Measurements from ENCODE around the gene PTRHD1. TPM values are rescaled to one million over a fixed set of nuclear protein-coding genes. Genes with fewer than 3 reads are reported as not detected.
"Not testable (repeated sequence)": the region's sequence is repeated elsewhere in the genome, so short reads cannot be mapped to it uniquely, and the experiment has no call there.

PTRHD1 gene
- total RNA-seq, 1 experiment from 2014 or later, result 35.1 TPM

DNA sequence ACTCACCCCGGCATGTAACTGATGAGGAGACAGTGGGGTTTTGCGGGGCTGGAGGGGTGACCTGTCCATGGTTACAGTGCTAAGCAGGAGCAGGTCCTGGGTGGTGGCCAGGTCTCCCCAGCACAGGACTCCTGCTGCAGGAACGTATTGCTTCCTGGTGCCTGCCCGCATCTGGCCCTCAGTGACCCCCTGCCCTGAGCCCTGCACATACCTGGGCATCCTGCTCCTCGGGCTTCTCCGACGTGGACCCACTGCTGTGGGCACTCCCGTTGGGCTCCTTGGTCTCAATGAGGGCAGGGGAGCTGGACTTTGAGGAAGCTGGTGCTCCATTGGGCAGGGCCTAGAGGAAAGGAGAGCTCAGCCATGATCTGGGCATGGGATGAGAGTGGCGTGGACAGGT is 43.5 kb upstream of the PTRHD1 start:
- ChIA-PET POLR2A (no interaction called here), CTCF (interaction anchor here (1.0 to 1.5 kb wide), 2 partner anchors 8 to 9 kb away, joined by 4 to 8 read pairs; no protein-coding TSS in a partner anchor)
- no peaks in the 10 kb centered on the region for H3K4me1 Mint-ChIP-seq (ENCODE audit: insufficient read depth, unreplicated experiment)
- H3K27ac Mint-ChIP-seq (ENCODE audit: low read depth, unreplicated experiment), result no peak overlapping the region
- no peaks in the 10 kb centered on the region for H3K27me3 Mint-ChIP-seq (ENCODE audit: insufficient read depth, unreplicated experiment)
- H3K9me3 Mint-ChIP-seq (ENCODE audit: unreplicated experiment), result no peaks in the 10 kb centered on the region
- H3K4me3 Mint-ChIP-seq (ENCODE audit: unreplicated experiment), result no peak overlapping the region
- peaks cover 36% of the 10 kb centered on the region for H3K36me3 Mint-ChIP-seq (ENCODE audit: insufficient read depth, unreplicated experiment)
- no peak for DNase-seq (ENCODE audit: unreplicated experiment)
- no TSS peak for BruUV-seq (replicated peaks)
- intact Hi-C loops (cut with micrococcal nuclease), result no loop called here
- TF ChIP-seq, protein P1, sequence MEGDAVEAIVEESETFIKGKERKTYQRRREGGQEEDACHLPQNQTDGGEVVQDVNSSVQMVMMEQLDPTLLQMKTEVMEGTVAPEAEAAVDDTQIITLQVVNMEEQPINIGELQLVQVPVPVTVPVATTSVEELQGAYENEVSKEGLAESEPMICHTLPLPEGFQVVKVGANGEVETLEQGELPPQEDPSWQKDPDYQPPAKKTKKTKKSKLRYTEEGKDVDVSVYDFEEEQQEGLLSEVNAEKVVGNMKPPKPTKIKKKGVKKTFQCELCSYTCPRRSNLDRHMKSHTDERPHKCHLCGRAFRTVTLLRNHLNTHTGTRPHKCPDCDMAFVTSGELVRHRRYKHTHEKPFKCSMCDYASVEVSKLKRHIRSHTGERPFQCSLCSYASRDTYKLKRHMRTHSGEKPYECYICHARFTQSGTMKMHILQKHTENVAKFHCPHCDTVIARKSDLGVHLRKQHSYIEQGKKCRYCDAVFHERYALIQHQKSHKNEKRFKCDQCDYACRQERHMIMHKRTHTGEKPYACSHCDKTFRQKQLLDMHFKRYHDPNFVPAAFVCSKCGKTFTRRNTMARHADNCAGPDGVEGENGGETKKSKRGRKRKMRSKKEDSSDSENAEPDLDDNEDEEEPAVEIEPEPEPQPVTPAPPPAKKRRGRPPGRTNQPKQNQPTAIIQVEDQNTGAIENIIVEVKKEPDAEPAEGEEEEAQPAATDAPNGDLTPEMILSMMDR (IDR thresholded peaks at IDR 0.05; ENCODE audit: unreplicated experiment), result no peak

DNA sequence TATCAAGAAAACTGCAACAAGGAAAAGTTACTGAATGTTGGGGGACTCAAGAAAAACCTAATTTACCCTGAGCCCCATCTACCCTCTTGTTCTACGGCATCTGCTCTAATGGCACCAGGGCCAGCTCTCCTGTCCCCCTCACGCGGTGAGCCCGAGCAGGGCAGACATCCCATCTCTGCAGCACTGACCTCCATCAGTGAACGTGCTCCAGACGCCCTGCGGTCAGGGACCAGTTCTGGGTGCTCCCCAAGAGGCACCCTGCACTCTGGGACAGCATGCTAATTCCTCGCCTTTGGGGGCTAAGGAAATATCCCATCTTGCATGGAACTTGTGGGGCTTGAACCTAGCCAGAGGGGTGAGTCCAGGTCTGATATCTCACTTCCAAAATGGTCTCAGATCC is 43.0 kb upstream of the PTRHD1 start:
- POLR2A ChIA-PET, result no interaction called here
- intact Hi-C loops (cut with micrococcal nuclease), result no loop called here
- no peak overlapping the region for H3K4me3 Mint-ChIP-seq (ENCODE audit: unreplicated experiment)

DNA sequence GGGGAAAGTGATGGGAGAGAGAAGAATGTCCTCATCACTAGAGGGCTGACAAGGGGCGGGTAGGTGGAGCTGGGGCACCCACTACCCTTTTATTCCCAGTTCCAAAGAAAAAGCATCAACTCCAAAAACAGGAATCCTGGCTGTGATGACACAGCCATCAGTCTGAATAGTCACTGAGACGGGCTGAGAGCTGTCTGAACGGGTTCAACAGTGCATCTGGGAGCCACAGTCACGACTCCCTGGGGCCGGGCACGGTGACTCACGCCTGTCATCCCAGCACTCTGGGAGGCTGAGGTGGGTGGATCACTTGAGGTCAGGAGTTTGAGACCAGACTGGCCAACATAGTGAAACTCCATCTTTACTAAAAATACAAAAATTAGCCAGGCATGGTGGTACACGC is 42.2 kb upstream of the PTRHD1 start:
- POLR2A ChIA-PET; BruUV-seq (replicated peaks); H3K4me1 Mint-ChIP-seq (ENCODE audit: insufficient read depth, unreplicated experiment); H3K4me3 Mint-ChIP-seq (ENCODE audit: unreplicated experiment); intact Hi-C loops (cut with micrococcal nuclease); H3K9me3 Mint-ChIP-seq (ENCODE audit: unreplicated experiment); H3K27me3 Mint-ChIP-seq (ENCODE audit: insufficient read depth, unreplicated experiment); H3K27ac Mint-ChIP-seq (ENCODE audit: low read depth, unreplicated experiment): not testable (repeated sequence)
- peaks cover 30% of the 10 kb centered on the region for H3K36me3 Mint-ChIP-seq (ENCODE audit: insufficient read depth, unreplicated experiment)
- peak; percentile 47 for DNase-seq (ENCODE audit: unreplicated experiment)
- CTCF ChIA-PET, result interaction anchor here (0.6 kb wide), 1 partner anchor 579 kb away, joined by 3 read pairs; no protein-coding TSS in a partner anchor

More for the DNA sequence above, 43.0 kb upstream of the PTRHD1 start:
- no peaks in the 10 kb centered on the region for H3K27me3 Mint-ChIP-seq (ENCODE audit: insufficient read depth, unreplicated experiment)
- no peak overlapping the region for H3K27ac Mint-ChIP-seq (ENCODE audit: low read depth, unreplicated experiment)
- H3K4me1 Mint-ChIP-seq (ENCODE audit: insufficient read depth, unreplicated experiment), result no peaks in the 10 kb centered on the region
- CTCF ChIA-PET, result no interaction called here
- H3K9me3 Mint-ChIP-seq (ENCODE audit: unreplicated experiment), result no peaks in the 10 kb centered on the region
- no TSS peak for BruUV-seq (replicated peaks)
- peaks cover 36% of the 10 kb centered on the region for H3K36me3 Mint-ChIP-seq (ENCODE audit: insufficient read depth, unreplicated experiment)
- DNase-seq (ENCODE audit: unreplicated experiment), result no peak
- TF ChIP-seq, protein P1 (IDR thresholded peaks at IDR 0.05; ENCODE audit: unreplicated experiment), result no peak

DNA sequence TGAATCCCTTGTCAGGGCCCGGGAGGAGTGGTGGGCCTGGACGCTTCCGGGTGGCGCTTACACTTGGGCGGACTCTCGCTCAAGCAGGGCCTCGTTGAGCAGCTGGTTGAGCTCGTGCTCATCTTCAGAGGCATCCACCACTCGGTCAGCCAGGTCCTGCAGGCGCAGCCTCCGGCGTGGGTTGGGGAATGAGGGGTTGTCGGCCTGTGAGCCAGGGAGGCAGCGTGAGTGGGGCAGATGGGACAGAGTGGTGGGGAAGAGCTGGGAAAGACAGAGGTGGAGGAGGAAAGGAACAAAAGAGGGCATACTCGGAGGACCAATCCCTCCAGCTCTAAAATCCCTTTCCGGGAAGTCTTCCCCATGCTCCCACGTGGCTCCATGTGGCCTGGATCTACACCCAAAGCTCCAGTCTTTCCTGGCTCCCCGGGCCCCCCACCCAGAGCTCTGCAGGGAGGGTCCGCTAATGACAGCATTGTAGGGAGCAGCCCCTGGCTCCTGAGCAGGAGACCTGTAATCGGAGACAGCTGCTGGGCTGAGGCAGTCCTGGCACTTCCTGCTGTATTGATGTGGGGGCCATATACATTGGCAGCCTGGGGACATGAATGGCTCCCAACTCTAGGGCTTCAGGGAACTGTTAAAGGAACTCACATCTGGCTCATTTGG is 41.7 kb upstream of the PTRHD1 start:
- Mint-ChIP-seq H3K9me3 (ENCODE audit: unreplicated experiment) (no peaks in the 10 kb centered on the region), H3K36me3 (ENCODE audit: insufficient read depth, unreplicated experiment) (peaks cover 33% of the 10 kb centered on the region), H3K4me3 (ENCODE audit: unreplicated experiment) (no peak overlapping the region), H3K4me1 (ENCODE audit: insufficient read depth, unreplicated experiment) (no peaks in the 10 kb centered on the region), H3K27me3 (ENCODE audit: insufficient read depth, unreplicated experiment) (no peaks in the 10 kb centered on the region), H3K27ac (ENCODE audit: low read depth, unreplicated experiment) (no peak overlapping the region)
- CTCF ChIA-PET, result interaction anchor here (0.5 to 0.7 kb wide), 3 partner anchors 413 to 578 kb away, joined by 3 read pairs; no protein-coding TSS in a partner anchor
- intact Hi-C loops (cut with micrococcal nuclease), result no loop called here
- POLR2A ChIA-PET, result no interaction called here
- no TSS peak for BruUV-seq (replicated peaks)
- TF ChIP-seq, protein P1 (IDR thresholded peaks at IDR 0.05; ENCODE audit: unreplicated experiment), result no peak
- DNase-seq (ENCODE audit: unreplicated experiment), result no peak

All from MCF 10A (cell line).